HG02981 (cell line): ENCODE data around the gene EVI2B.
"Not testable (repeated sequence)": the region's sequence is repeated elsewhere in the genome, so short reads cannot be mapped to it uniquely, and the experiment has no call there.

ENCODE experiments used
- ATAC-seq: cut with Tn5 transposase; IDR thresholded peaks from one replicate; pipeline ENCODE4 v1.9.1; 2021; ENCODE audit warnings: mild to moderate bottlenecking, moderate library complexity; ENCODE audit not compliant: unreplicated experiment

The EVI2B gene

DNA sequence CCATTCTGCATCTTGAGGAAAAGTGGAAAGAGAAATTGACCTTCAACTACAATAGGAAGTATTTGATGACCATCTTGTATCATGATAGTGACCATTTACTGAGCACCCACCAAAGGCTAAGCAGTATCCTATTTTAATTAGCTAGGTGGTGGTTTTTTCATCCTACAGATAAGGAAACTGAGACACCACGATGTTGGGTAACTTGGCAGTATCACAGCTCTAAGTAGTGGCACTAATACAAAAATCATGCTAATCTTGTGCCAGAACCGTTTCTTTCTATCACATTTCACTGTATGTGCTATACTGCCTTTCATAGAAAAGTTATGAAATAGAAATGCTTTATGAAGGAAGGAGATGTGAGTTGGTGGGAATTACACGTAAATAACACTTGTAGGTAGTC lies 2.3 kb downstream of the EVI2B start:
- ATAC-seq, result no peak

GRCh38 chr17:31310886-31311285 lies 3.0 kb downstream of the EVI2B start:
- no peak for ATAC-seq

DNA sequence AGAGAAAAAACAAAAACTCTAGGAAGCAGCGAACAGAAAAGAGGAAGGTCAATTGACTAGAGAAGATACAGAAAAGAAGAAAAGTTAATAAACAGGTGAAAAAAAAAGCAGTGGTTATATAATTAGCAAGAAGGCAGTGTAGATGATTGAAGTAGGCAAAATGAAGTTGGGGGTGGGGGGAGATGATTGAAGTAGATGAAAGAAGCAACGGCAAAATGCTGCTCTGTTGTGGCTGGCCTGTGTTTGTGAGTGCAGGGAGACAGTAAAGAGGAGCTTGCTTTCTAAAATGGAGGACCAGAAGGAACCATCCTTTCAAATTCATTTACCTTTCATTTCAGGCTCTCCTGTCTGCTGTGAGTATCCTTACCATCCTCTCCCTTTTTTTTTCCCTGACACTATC lies 3.6 kb downstream of the EVI2B start:
- ATAC-seq, result no peak

DNA sequence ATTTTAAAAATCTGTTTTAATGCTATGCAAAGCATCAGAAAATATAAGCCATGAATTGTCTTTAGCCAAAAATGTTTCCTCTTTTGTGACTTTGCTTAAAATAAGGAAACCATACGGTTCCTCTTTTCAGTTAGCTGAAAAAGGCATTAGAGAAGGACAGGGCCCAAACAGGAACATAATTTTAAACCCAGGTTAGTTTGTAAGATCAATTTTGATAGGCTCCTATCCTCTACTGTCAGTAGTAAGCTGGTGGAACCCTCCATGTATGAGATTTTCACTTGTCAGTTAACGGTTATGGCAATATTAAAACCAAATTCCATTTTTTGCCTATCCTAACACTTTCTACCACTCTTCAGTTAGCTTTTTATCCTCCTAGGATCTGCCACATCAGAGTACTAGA lies 4.3 kb downstream of the EVI2B start:
- ATAC-seq, result no peak

DNA sequence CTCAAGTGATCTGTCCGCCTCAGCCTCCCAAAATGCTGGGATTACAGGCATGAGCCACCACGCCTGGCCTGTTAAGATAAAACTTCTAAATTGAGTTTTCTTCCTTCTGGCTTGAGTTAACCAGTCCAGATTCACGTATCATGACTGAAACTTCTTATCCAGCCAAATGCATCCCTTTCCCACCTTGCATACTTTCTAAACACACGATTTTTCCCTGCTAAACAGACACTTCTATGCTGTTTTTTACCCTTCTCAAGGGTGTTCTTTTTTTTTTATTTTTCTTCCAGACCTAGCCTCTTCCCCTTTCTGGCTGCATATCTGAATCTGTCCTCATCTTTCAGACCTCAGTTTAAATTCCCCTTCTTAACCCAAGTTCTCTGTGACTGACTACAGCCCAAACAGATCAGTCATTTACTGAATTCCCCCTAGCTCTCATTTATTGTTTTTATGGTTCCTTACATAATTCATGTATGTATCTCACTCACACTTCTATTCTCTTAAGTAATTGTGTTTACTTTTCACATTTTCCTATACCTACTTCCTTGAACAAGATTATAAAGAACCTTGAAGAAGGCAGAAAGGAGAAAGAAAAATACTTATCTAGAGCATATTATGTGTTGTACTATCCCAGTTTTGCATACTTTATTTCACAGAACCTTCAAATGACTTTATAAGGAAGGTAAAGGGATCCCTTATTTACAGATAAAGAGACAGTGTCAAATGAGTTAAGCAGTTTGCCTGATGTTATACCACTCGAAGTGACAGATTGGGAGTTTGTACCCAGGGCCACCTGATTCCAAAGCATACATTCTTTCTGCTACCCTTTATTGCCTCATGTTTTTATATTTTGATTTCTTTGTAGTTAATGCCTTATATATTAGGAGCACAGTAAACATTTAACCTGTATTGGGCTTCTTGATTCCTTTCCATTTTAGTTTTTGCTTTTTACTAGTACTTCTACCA lies 5.2 kb downstream of the EVI2B start:
- ATAC-seq, result no peak

- ATAC-seq, result no peak
Measured at GRCh38 chr17:31307640-31308039, 6.2 kb downstream of the EVI2B start.

GRCh38 chr17:31299624-31300023 lies 14.2 kb downstream of the EVI2B start:
- ATAC-seq, result no peak

- ATAC-seq, result no peak
Measured at GRCh38 chr17:31297090-31297489, 16.8 kb downstream of the EVI2B start, which contains the start of gene OMG. Gene OMG, minus strand, starts transcription at chr17:31297239. Its CDS starts 908 bp downstream, at chr17:31296331.

DNA sequence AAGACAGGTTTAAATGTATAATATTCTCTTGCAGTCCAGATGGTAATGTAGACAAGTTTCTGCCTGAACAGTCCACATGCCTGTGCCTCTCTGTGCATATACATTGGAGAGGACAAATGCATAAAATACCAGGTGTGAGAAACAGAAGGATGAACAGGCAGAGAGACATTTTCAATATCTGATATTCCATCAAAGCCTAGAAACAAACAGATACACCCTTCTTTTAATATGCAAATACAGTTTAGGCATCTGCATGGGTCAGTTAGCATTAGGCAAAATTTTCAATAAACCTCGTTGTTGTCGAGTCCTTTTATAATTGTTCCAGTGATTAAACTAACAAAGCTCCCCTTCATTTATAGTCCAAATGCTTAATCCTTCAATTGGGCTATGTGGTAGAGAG lies 17.7 kb downstream of the EVI2B start:
- no peak for ATAC-seq

DNA sequence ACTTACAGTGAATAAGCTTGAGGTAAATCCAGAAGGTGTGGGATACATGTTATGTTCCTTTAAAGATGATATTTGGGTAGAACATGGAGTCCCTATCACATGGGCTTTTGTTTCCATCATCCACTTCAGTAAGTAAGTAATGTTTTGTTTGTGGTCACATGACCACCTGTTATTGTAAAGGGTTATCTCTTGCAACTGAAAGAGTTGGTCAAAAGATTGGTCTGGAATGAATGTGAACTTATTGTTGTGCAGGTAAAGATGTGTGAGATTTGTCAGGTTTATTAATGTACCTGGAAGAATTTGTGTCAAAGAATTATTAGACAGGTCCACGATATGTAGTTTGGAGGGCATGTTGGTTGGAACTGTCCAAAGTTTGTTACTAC lies 18.4 kb downstream of the EVI2B start:
- no peak for ATAC-seq

DNA sequence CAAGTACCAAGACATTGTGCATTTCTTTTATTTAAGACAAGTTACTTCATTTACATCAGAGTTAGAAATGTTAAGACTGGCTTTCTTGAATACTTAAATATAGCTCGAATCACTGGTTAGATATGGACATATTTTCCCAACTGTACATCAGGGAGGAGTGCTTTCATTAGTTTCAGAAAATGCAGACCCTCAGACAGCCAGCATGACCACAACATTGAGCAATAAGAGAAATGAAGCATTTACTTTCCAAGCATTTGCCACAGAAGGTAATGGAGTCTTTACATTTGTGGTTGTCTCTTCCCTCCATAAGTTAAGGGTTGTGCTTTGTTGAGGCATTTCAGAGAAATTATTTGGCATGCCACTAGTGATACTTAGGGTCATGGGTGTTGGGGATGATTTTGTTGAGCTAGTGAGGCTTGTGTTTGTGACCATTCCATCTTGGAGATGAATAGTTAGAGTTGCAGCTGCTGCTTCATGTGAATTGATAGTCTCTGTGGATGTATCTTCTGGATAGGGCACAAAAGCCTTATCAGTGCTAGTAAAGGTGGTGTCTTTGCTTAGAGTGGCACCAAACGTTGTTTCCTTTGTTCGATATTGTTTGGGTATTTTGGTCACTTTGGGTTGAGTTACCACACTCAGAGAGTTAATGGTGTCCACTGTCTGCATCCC lies 18.9 kb downstream of the EVI2B start:
- no peak for ATAC-seq

GRCh38 chr17:31294231-31294630 lies 19.6 kb downstream of the EVI2B start:
- no peak for ATAC-seq

GRCh38 chr17:31293581-31293980 lies 20.3 kb downstream of the EVI2B start:
- ATAC-seq, result no peak

DNA sequence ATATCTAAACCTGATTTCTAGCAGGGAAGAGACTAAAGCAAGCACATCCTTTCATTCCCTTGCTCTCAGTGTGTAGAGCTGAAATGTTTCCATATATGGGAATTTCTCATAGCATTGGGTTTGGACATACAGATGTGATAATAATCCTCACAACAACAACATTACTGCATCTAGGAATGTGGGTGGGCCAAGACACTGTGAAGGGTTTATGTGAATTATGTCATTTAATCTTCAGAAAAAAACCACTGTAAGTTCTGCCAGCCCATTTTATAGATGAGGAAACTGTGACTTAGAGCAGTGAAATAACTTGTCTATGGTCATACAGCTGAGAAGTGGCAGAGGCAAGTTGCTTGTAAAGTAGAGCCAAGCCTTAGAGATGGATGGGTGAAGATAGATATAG lies 22.0 kb downstream of the EVI2B start:
- no peak for ATAC-seq

GRCh38 chr17:31289790-31290189 lies 24.1 kb downstream of the EVI2B start:
- ATAC-seq, result no peak

- not testable (repeated sequence) for ATAC-seq
Measured at GRCh38 chr17:31287932-31288331, 25.9 kb downstream of the EVI2B start.

DNA sequence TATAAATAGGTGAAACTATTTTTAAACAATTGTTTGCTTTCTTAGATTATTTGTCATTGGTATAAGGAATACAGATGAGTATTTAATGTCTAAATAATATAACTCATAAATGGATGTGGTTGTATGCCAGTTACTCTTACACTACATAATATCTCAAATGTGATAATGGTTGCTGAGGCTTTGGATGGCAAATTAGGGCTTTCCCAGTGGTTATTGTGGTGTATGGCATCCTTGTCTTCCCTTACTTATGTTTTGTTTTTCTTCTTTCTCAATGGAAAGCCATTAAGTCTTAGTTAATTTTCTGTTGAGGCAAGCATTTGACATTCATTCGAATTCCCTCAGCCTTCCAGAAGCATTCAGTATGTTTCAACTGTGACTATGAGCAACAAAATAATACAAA lies 27.3 kb downstream of the EVI2B start:
- no peak for ATAC-seq

DNA sequence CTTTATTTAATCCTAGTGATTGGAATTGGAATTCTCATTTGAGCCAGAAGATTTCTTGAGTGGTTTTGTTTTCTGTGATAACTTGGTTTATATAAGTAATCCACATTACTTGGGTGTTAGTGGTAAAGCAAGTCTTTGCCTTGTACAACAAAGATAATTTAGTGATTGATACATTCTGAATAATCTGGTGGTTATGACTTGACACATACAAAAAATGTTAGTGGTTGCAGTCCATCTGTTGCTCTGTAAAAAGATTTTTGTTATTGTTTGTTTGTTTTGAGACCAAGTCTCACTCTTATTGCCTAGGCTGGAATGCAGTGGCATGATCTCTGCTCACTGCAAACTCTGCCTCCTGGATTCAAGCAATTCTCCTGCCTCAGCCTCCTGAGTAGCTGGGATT lies 30.0 kb downstream of the EVI2B start:
- no peak for ATAC-seq

DNA sequence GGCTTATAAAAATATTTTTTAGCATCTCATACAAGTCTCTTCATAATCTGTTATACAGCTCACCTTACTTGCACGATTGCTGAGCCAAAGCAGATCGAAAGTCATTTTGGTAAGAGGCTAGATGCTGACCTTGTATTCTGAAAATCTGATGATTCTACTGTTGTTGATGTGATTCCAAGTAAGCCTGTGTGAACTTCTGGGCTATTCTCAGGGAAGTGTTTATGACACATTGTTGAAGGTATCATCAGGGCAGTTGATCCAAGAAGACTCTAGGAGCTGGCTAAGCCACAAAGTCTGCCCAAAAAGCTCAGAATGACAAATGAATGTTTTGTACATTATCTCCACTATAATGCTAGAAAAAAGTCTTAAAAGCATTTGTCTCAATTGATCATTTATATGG lies 32.8 kb downstream of the EVI2B start:
- no peak for ATAC-seq

DNA sequence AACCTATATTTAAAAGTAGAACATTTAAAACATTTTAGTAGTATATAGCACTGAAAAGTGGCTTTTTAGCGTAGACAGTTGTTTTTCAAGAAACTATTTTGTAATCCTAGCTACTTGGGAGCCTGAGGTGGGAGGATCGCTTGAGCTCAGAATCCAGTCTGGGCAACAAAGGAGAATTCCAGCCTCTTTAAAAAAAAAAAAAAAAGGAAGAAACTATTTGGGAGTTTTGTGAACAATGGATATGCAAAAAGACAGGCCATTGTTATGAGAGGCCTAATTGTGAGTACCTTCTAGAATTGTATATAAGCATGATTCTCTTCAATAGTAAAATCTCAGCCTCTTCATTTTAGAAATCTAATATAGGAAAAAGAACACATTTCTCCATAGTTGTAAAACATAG lies 34.5 kb downstream of the EVI2B start:
- no peak for ATAC-seq

DNA sequence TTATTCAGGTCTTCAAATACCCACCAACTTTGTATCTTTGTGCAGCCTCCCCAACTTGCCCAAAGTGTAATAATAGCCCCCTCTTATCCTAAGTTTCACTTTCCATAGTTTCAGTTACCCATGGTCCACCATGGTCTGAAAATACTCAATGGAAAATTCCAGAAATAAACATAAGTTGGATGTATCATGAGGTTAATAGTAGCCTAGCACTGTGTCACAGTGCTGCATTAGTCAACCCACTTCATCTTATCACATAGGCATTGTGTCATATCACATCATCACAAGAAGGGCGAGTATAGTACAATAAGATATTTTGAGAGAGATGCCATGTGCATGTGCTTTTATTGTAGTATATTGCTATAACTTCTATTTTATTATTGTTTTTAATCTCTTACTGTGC lies 38.7 kb downstream of the EVI2B start:
- no peak for ATAC-seq

DNA sequence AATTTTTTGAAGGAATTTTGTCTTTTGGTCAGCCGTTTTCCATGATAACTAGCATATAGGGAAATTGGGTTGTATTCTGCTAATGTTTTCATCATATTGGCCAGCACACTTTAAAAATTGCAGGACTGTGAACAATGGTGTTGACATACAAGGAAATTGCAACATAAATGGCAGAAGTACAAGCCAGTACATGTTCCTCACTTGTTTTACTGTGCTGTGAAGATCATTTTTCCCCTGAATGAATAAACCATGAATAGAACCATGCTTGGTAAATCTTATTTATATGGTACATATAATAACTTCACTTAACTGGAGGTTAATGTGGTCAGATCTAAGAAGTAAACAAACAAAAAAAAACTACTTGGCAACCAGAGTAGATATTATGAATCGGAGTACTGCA lies 39.6 kb downstream of the EVI2B start:
- no peak for ATAC-seq
